GM12892 (cell line): Measurements from ENCODE around the gene PRELP.

Experiments
- POLR2A ChIP-seq: IDR thresholded peaks from 2 replicates; pipeline ENCODE4 v1.6.1; 2011; ENCODE audit warnings: low read depth, low read length, control low read depth
- POLR2AphosphoS5 ChIP-seq: IDR thresholded peaks from 2 replicates; pipeline ENCODE4 v1.6.1; 2011; ENCODE audit warnings: low read depth, low read length, control low read depth
- TAF1 ChIP-seq: IDR thresholded peaks from 2 replicates; pipeline ENCODE4 v1.6.1; 2011; ENCODE audit warnings: low read depth, mild to moderate bottlenecking, control low read depth, low read length, borderline replicate concordance

- TF ChIP-seq TAF1 (no peak), POLR2AphosphoS5 (no peak), POLR2A (no peak)
These were observed 9.7 kb upstream of the PRELP start for GRCh38 chr1:203465948-203466347.
